Measurements from ENCODE around the gene IL1B. TPM values are rescaled to one million over a fixed set of nuclear protein-coding genes. Genes with fewer than 3 reads are reported as not detected.

The IL1B gene
- total and polyA plus RNA-seq, 2 of the 8 experiments (the other 6 are each of a cell fraction or from before 2014, with no cell fraction given) = not detected

- Histone ChIP-seq H3K23me2 (ENCODE audit: low read depth, low read length) (peaks cover 3% of the 10 kb centered on the region; the same call in 1 of the 2 replicates), H2BK120ac (replicated peaks; ENCODE audit: low read depth, low read length) (no peak overlapping the region), H3K14ac (ENCODE audit: insufficient read length) (no peak overlapping the region), H3K23ac (ENCODE audit: insufficient read length) (no peak overlapping the region), H3K9ac (replicated peaks in 1 of 4; ENCODE audit: extremely low read depth in 1 of 4, low read depth in 3 of 4, low read length in 3 of 4) (no peak overlapping the region), H3K79me2 (ENCODE audit: control insufficient read depth in 1 of 2, insufficient read depth in 2 of 2, low read length in 2 of 2) (no peaks in the 10 kb centered on the region), H3K18ac (ENCODE audit: extremely low read depth, low read length) (no peak overlapping the region), H3K4me2 (ENCODE audit: insufficient read depth in 1 of 2, low read depth in 2 of 2, low read length in 2 of 2) (no peak overlapping the region), H3K27me3 (replicated peaks in 1 of 4; ENCODE audit: control insufficient read depth in 3 of 4, extremely low read depth in 1 of 4, insufficient read depth in 3 of 4, low read length in 3 of 4) (no peaks in the 10 kb centered on the region), H3K27ac (ENCODE audit: low read depth, low read length) (no peak overlapping the region), H2BK5ac (ENCODE audit: low read depth, low read length) (no peak overlapping the region), H4K5ac (ENCODE audit: insufficient read length, low read depth, low read length) (no peak overlapping the region), H3K9me3 (ENCODE audit: insufficient read depth in 2 of 2, low read depth in 1 of 2, low read length in 1 of 2) (peaks cover 44 to 48% of the 10 kb centered on the region in 2 experiments), H2BK12ac (ENCODE audit: low read depth, low read length) (no peak overlapping the region), H3K79me1 (ENCODE audit: low read depth, low read length) (no peaks in the 10 kb centered on the region), H2AK5ac (ENCODE audit: low read depth, low read length) (no peak overlapping the region), H3K4me3 (ENCODE audit: extremely low read depth in 1 of 4, insufficient read depth in 2 of 4, low read depth in 3 of 4, low read length in 4 of 4) (no peak overlapping the region), H4K8ac (ENCODE audit: extremely low read depth, insufficient read depth, low read length) (no peak overlapping the region), H2BK20ac (ENCODE audit: low read length) (no peak overlapping the region), H3K56ac (replicated peaks; ENCODE audit: insufficient read length, low read depth, low read length) (no peak overlapping the region), H2BK15ac (ENCODE audit: low read length) (no peak overlapping the region), H2AFZ (ENCODE audit: low read length) (no peak overlapping the region), H4K20me1 (replicated peaks in 1 of 2; ENCODE audit: control insufficient read depth in 1 of 2, insufficient read depth in 2 of 2, low read length in 2 of 2) (no peaks in the 10 kb centered on the region), H4K91ac (replicated peaks; ENCODE audit: insufficient read length, low read length) (no peak overlapping the region), H3K36me3 (ENCODE audit: control insufficient read depth in 2 of 4, insufficient read depth in 4 of 4, low read length in 3 of 4) (peaks cover 0 to 3% (median 0%) of the 10 kb centered on the region in 4 experiments; a peak in 2 of 8 replicates), H3K4me1 (replicated peaks in 1 of 4; ENCODE audit: control insufficient read depth in 3 of 4, insufficient read depth in 4 of 4, low read length in 3 of 4) (no peaks in the 10 kb centered on the region), H3K4ac (replicated peaks; ENCODE audit: insufficient read length, low read depth, low read length) (no peak overlapping the region)
- no peak for FAIRE-seq
- no peak for DNase-seq (ENCODE audit: low read depth in 1 of 2, low spot score in 2 of 2)
- CTCF ChIA-PET (ENCODE audit: partially characterized antibody) = interaction anchor here (1.3 kb wide), 1 partner anchor 21 kb away, joined by 4 read pairs; no protein-coding TSS in a partner anchor
- POLR2A ChIA-PET (ENCODE audit: partially characterized antibody) = interaction anchor here (1.0 kb wide), 1 partner anchor 15 kb away, joined by 4 read pairs; no protein-coding TSS in a partner anchor
- 75% methylated on average over 1 of the region's 1 CpG; no CpG with 5 or more reads in 1 of the 2 experiments for WGBS, 2 experiments (ENCODE audit: extremely low coverage in 1 of 2, insufficient coverage in 1 of 2, insufficient read length in 1 of 2, insufficient replicate concordance in 2 of 2, low coverage in 1 of 2, low lambda C conversion rate in 2 of 2, missing lambda C conversion rate in 1 of 2)
- no peak for TF ChIP-seq SIRT6 (IDR thresholded peaks at IDR 0.05; ENCODE audit: low read length)
- TF ChIP-seq ZNF274 (IDR thresholded peaks at IDR 0.05; ENCODE audit: borderline replicate concordance, extremely low read depth, low read length) = no peak
- TF ChIP-seq MAFK (IDR thresholded peaks at IDR 0.05; ENCODE audit: low read depth, low read length) = no peak
- no peak for TF ChIP-seq TBP (IDR thresholded peaks at IDR 0.05; ENCODE audit: low read depth, low read length)
- TF ChIP-seq SP1 (IDR thresholded peaks at IDR 0.05; ENCODE audit: low read depth, low read length) = no peak
- no peak for TF ChIP-seq CTCF (IDR thresholded peaks at IDR 0.05; ENCODE audit: control extremely low read depth in 1 of 3, insufficient read depth in 1 of 3, low read depth in 1 of 3, low read length in 3 of 3)
Observed at GRCh38 chr2:112864072-112864471, 27.5 kb upstream of the IL1B start.

All from H1 (cell line).